ENCODE results near the gene PRPF31.

PRPF31 gene

GRCh38 chr19:54142166-54142780 is 26.7 kb downstream of the PRPF31 start:
- no CpG with 5 or more reads among the region's 7 CpGs for WGBS, 2 donors (ENCODE audit: extremely low coverage in 2 of 2, insufficient read length in 2 of 2, insufficient replicate concordance in 1 of 2)
- Histone ChIP-seq H2BK12ac (ENCODE audit: low read length) (no peak overlapping the region), H3K18ac (ENCODE audit: low read length) (no peak overlapping the region), H2BK15ac (ENCODE audit: low read length) (no peak overlapping the region), H3K9ac (ENCODE audit: low read depth, low read length, poor library complexity) (no peak overlapping the region), H2BK120ac (ENCODE audit: low read depth, low read length) (no peak overlapping the region), H3K36me3 (replicated peaks in 1 of 2; ENCODE audit: control insufficient read depth in 2 of 2, insufficient read depth in 2 of 2, low read length in 2 of 2) (peaks cover 68 to 86% of the 10 kb centered on the region in 2 donors), H2AFZ (ENCODE audit: low read length) (no peak overlapping the region), H4K91ac (ENCODE audit: low read depth, low read length, poor library complexity) (no peak overlapping the region), H3K4me2 (ENCODE audit: insufficient read depth, low read length, poor library complexity, severe bottlenecking) (no peak overlapping the region), H3K79me1 (ENCODE audit: low read depth, low read length) (peaks cover 44% of the 10 kb centered on the region), H2AK5ac (ENCODE audit: low read depth, low read length) (no peak overlapping the region), H3K14ac (ENCODE audit: low read length) (no peak overlapping the region), H3K4me1 (ENCODE audit: control insufficient read depth in 2 of 2, insufficient read depth in 1 of 2, low read depth in 1 of 2, low read length in 2 of 2) (peaks cover 10% of the 10 kb centered on the region in 2 donors), H3K9me3 (replicated peaks in 1 of 2; ENCODE audit: control insufficient read depth in 2 of 2, insufficient read depth in 1 of 2, low read depth in 1 of 2, low read length in 2 of 2) (no peaks in the 10 kb centered on the region), H3K23ac (ENCODE audit: low read depth, low read length, poor library complexity) (no peak overlapping the region), H4K8ac (ENCODE audit: low read depth, low read length) (no peak overlapping the region), H3K27ac (replicated peaks; ENCODE audit: low read length) (no peak overlapping the region), H3K4me3 (ENCODE audit: low read length in 2 of 2) (no peak overlapping the region), H3K4ac (ENCODE audit: low read length) (no peak overlapping the region), H3K27me3 (ENCODE audit: control insufficient read depth in 3 of 3, insufficient read depth in 3 of 3, low read depth in 1 of 3, low read length in 3 of 3) (no peaks in the 10 kb centered on the region), H2BK5ac (ENCODE audit: low read length) (no peak overlapping the region)
- no peak for DNase-seq (ENCODE audit: low spot score)

GRCh38 chr19:54145541-54146158 is 30.1 kb downstream of the PRPF31 start:
- Histone ChIP-seq H4K8ac (ENCODE audit: low read depth, low read length) (no peak overlapping the region), H2BK12ac (ENCODE audit: low read length) (no peak overlapping the region), H4K91ac (ENCODE audit: low read depth, low read length, poor library complexity) (no peak overlapping the region), H3K4me2 (ENCODE audit: insufficient read depth, low read length, poor library complexity, severe bottlenecking) (no peak overlapping the region), H3K9ac (ENCODE audit: low read depth, low read length, poor library complexity) (no peak overlapping the region), H3K79me1 (ENCODE audit: low read depth, low read length) (peaks cover 23% of the 10 kb centered on the region), H3K9me3 (replicated peaks in 1 of 2; ENCODE audit: control insufficient read depth in 2 of 2, insufficient read depth in 1 of 2, low read depth in 1 of 2, low read length in 2 of 2) (no peaks in the 10 kb centered on the region), H2BK5ac (ENCODE audit: low read length) (no peak overlapping the region), H3K27ac (replicated peaks; ENCODE audit: low read length) (no peak overlapping the region), H3K23ac (ENCODE audit: low read depth, low read length, poor library complexity) (no peak overlapping the region), H3K36me3 (replicated peaks in 1 of 2; ENCODE audit: control insufficient read depth in 2 of 2, insufficient read depth in 2 of 2, low read length in 2 of 2) (peaks cover 87 to 100% of the 10 kb centered on the region in 2 donors), H3K14ac (ENCODE audit: low read length) (no peak overlapping the region), H3K18ac (ENCODE audit: low read length) (no peak overlapping the region), H3K27me3 (ENCODE audit: control insufficient read depth in 3 of 3, insufficient read depth in 3 of 3, low read depth in 1 of 3, low read length in 3 of 3) (no peaks in the 10 kb centered on the region), H2BK120ac (ENCODE audit: low read depth, low read length) (no peak overlapping the region), H2AFZ (ENCODE audit: low read length) (no peak overlapping the region), H2BK15ac (ENCODE audit: low read length) (no peak overlapping the region), H3K4me3 (ENCODE audit: low read length in 2 of 2) (no peak overlapping the region), H3K4me1 (ENCODE audit: control insufficient read depth in 2 of 2, insufficient read depth in 1 of 2, low read depth in 1 of 2, low read length in 2 of 2) (peaks cover 0 to 2% of the 10 kb centered on the region in 2 donors), H3K4ac (ENCODE audit: low read length) (no peak overlapping the region), H2AK5ac (ENCODE audit: low read depth, low read length) (no peak overlapping the region)
- DNase-seq (ENCODE audit: low spot score) = no peak
- WGBS, 2 donors (ENCODE audit: extremely low coverage in 2 of 2, insufficient read length in 2 of 2, insufficient replicate concordance in 1 of 2) = no CpG with 5 or more reads among the region's 28 CpGs

- H3K4me2 ChIP-seq (ENCODE audit: insufficient read depth, low read length, poor library complexity, severe bottlenecking) = no peak overlapping the region
- H2BK15ac ChIP-seq (ENCODE audit: low read length) = no peak overlapping the region
- no peak overlapping the region for H3K4ac ChIP-seq (ENCODE audit: low read length)
- H3K4me1 ChIP-seq (ENCODE audit: control insufficient read depth in 2 of 2, insufficient read depth in 1 of 2, low read depth in 1 of 2, low read length in 2 of 2) = no peaks in the 10 kb centered on the region
- WGBS, 2 donors (ENCODE audit: extremely low coverage in 2 of 2, insufficient read length in 2 of 2, insufficient replicate concordance in 1 of 2) = no CpG with 5 or more reads among the region's 3 CpGs
- no peak overlapping the region for H3K27ac ChIP-seq (replicated peaks; ENCODE audit: low read length)
- H3K14ac ChIP-seq (ENCODE audit: low read length) = no peak overlapping the region
- no peak overlapping the region for H3K23ac ChIP-seq (ENCODE audit: low read depth, low read length, poor library complexity)
- H3K36me3 ChIP-seq (replicated peaks in 1 of 2; ENCODE audit: control insufficient read depth in 2 of 2, insufficient read depth in 2 of 2, low read length in 2 of 2) = peaks cover 90 to 98% of the 10 kb centered on the region in 2 donors
- DNase-seq (ENCODE audit: low spot score) = no peak
- H3K79me1 ChIP-seq (ENCODE audit: low read depth, low read length) = peaks cover 16% of the 10 kb centered on the region
- H4K91ac ChIP-seq (ENCODE audit: low read depth, low read length, poor library complexity) = no peak overlapping the region
- no peak overlapping the region for H3K4me3 ChIP-seq (ENCODE audit: low read length in 2 of 2)
- H2BK12ac ChIP-seq (ENCODE audit: low read length) = no peak overlapping the region
- no peak overlapping the region for H2AFZ ChIP-seq (ENCODE audit: low read length)
- H4K8ac ChIP-seq (ENCODE audit: low read depth, low read length) = no peak overlapping the region
- no peak overlapping the region for H2AK5ac ChIP-seq (ENCODE audit: low read depth, low read length)
- no peaks in the 10 kb centered on the region for H3K9me3 ChIP-seq (replicated peaks in 1 of 2; ENCODE audit: control insufficient read depth in 2 of 2, insufficient read depth in 1 of 2, low read depth in 1 of 2, low read length in 2 of 2)
- H2BK120ac ChIP-seq (ENCODE audit: low read depth, low read length) = no peak overlapping the region
- no peak overlapping the region for H3K18ac ChIP-seq (ENCODE audit: low read length)
- H2BK5ac ChIP-seq (ENCODE audit: low read length) = peak overlapping the region; percentile 24
- no peaks in the 10 kb centered on the region for H3K27me3 ChIP-seq (ENCODE audit: control insufficient read depth in 3 of 3, insufficient read depth in 3 of 3, low read depth in 1 of 3, low read length in 3 of 3)
- no peak overlapping the region for H3K9ac ChIP-seq (ENCODE audit: low read depth, low read length, poor library complexity)
Observed at GRCh38 chr19:54147676-54148075, 32.1 kb downstream of the PRPF31 start.

GRCh38 chr19:54148158-54148557 is 32.6 kb downstream of the PRPF31 start:
- no peak for DNase-seq (ENCODE audit: low spot score)
- peaks cover 89 to 98% of the 10 kb centered on the region in 2 donors for H3K36me3 ChIP-seq (replicated peaks in 1 of 2; ENCODE audit: control insufficient read depth in 2 of 2, insufficient read depth in 2 of 2, low read length in 2 of 2)

More at GRCh38 chr19:54148158-54148557, 32.6 kb downstream of the PRPF31 start:
- no peak overlapping the region for H3K4ac ChIP-seq (ENCODE audit: low read length)
- peaks cover 12% of the 10 kb centered on the region for H3K79me1 ChIP-seq (ENCODE audit: low read depth, low read length)
- H2AFZ ChIP-seq (ENCODE audit: low read length) = no peak overlapping the region
- H3K4me3 ChIP-seq (ENCODE audit: low read length in 2 of 2) = no peak overlapping the region
- H3K4me2 ChIP-seq (ENCODE audit: insufficient read depth, low read length, poor library complexity, severe bottlenecking) = no peak overlapping the region
- no peak overlapping the region for H2AK5ac ChIP-seq (ENCODE audit: low read depth, low read length)
- WGBS, 2 donors (ENCODE audit: extremely low coverage in 2 of 2, insufficient read length in 2 of 2, insufficient replicate concordance in 1 of 2) = no CpG with 5 or more reads among the region's 19 CpGs
- no peak overlapping the region for H2BK15ac ChIP-seq (ENCODE audit: low read length)
- no peak overlapping the region for H2BK120ac ChIP-seq (ENCODE audit: low read depth, low read length)
- H4K91ac ChIP-seq (ENCODE audit: low read depth, low read length, poor library complexity) = no peak overlapping the region
- H2BK12ac ChIP-seq (ENCODE audit: low read length) = no peak overlapping the region
- no peak overlapping the region for H3K14ac ChIP-seq (ENCODE audit: low read length)
- no peak overlapping the region for H3K9ac ChIP-seq (ENCODE audit: low read depth, low read length, poor library complexity)
- no peaks in the 10 kb centered on the region for H3K27me3 ChIP-seq (ENCODE audit: control insufficient read depth in 3 of 3, insufficient read depth in 3 of 3, low read depth in 1 of 3, low read length in 3 of 3)
- H3K23ac ChIP-seq (ENCODE audit: low read depth, low read length, poor library complexity) = no peak overlapping the region
- no peaks in the 10 kb centered on the region for H3K9me3 ChIP-seq (replicated peaks in 1 of 2; ENCODE audit: control insufficient read depth in 2 of 2, insufficient read depth in 1 of 2, low read depth in 1 of 2, low read length in 2 of 2)
- H2BK5ac ChIP-seq (ENCODE audit: low read length) = peak overlapping the region; percentile 24
- no peaks in the 10 kb centered on the region for H3K4me1 ChIP-seq (ENCODE audit: control insufficient read depth in 2 of 2, insufficient read depth in 1 of 2, low read depth in 1 of 2, low read length in 2 of 2)
- no peak overlapping the region for H3K18ac ChIP-seq (ENCODE audit: low read length)
- no peak overlapping the region for H4K8ac ChIP-seq (ENCODE audit: low read depth, low read length)
- no peak overlapping the region for H3K27ac ChIP-seq (replicated peaks; ENCODE audit: low read length)

All from neuronal stem cell (in vitro differentiated cells).